Measurements from ENCODE around the gene ELMO1.

- TF ChIP-seq, protein P1, sequence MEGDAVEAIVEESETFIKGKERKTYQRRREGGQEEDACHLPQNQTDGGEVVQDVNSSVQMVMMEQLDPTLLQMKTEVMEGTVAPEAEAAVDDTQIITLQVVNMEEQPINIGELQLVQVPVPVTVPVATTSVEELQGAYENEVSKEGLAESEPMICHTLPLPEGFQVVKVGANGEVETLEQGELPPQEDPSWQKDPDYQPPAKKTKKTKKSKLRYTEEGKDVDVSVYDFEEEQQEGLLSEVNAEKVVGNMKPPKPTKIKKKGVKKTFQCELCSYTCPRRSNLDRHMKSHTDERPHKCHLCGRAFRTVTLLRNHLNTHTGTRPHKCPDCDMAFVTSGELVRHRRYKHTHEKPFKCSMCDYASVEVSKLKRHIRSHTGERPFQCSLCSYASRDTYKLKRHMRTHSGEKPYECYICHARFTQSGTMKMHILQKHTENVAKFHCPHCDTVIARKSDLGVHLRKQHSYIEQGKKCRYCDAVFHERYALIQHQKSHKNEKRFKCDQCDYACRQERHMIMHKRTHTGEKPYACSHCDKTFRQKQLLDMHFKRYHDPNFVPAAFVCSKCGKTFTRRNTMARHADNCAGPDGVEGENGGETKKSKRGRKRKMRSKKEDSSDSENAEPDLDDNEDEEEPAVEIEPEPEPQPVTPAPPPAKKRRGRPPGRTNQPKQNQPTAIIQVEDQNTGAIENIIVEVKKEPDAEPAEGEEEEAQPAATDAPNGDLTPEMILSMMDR (IDR thresholded peaks at IDR 0.05), result no peak
- no peak for TF ChIP-seq POLR2A (IDR thresholded peaks at IDR 0.05)
- TF ChIP-seq EP300 (IDR thresholded peaks at IDR 0.05), result no peak
Measured at GRCh38 chr7:37267251-37267650, 181.4 kb downstream of the ELMO1 start.

Data from ovary (tissue), 3 donors.